K562 (cell line): ENCODE results near the gene NEU3. TPM values are rescaled to one million over a fixed set of nuclear protein-coding genes. Genes with fewer than 3 reads are reported as not detected.

ENCODE experiments used
- ADNP ChIP-seq: fragments of 200-800 bp; sonication (Bioruptor generic); IDR thresholded peaks from 2 replicates; pipeline ENCODE4 v1.6.1; 2016; ENCODE audit warnings: missing genetic modification characterization, missing compliant biosample characterization
- E2F3 ChIP-seq: fragments of 250-450 bp; sonication (Bioruptor Pico); IDR thresholded peaks from 2 replicates; pipeline ENCODE4 v1.4.0; 2020; ENCODE audit warnings: mild to moderate bottlenecking
- EGR1 ChIP-seq: fragments of 450-650 bp; conservative IDR thresholded peaks from 2 replicates; pipeline ENCODE4 v1.6.1; 2017; ENCODE audit warnings: mild to moderate bottlenecking
- EP400 ChIP-seq: fragments of 450-650 bp; IDR thresholded peaks from 2 replicates; pipeline ENCODE4 v1.6.1; 2017; ENCODE audit warnings: antibody characterized with exemption, mild to moderate bottlenecking, moderate library complexity
- ETV6 ChIP-seq, 3 experiments: fragments of 150-350 bp in 1 of 3; sonication (generic) in 1 of 3; formaldehyde crosslinking in 1 of 3; IDR thresholded peaks; 2 replicates each; pipeline versions ENCODE4 v1.6.1 to v1.8.0; 2014 to 2022; ENCODE audit warnings: borderline replicate concordance in 2 of 3, low read depth in 2 of 3, antibody characterized with exemption in 1 of 3, low read length in 1 of 3, mild to moderate bottlenecking in 1 of 3, missing genetic modification reagents in 1 of 3
- FOXJ3 ChIP-seq: sonication (generic); formaldehyde crosslinking; IDR thresholded peaks from 2 replicates; pipeline ENCODE4 v1.4.0; 2020; ENCODE audit warnings: mild to moderate bottlenecking, missing genetic modification reagents
- GTF2A2 ChIP-seq: IDR thresholded peaks from 2 replicates; pipeline ENCODE4 v1.6.1; 2016; ENCODE audit warnings: mild to moderate bottlenecking, missing genetic modification characterization, missing compliant biosample characterization
- HLTF ChIP-seq: fragments of 450-650 bp; IDR thresholded peaks from 2 replicates; pipeline ENCODE4 v1.6.1; 2016
- ILF3 ChIP-seq: fragments of 450-650 bp; IDR thresholded peaks from 2 replicates; pipeline ENCODE4 v1.6.1; 2018; ENCODE audit warnings: antibody characterized with exemption, mild to moderate bottlenecking, moderate library complexity, borderline replicate concordance
- ILK ChIP-seq: fragments of 450-650 bp; IDR thresholded peaks from 2 replicates; pipeline ENCODE4 v1.6.1; 2016; ENCODE audit warnings: missing genetic modification characterization, low read depth, mild to moderate bottlenecking, missing compliant biosample characterization, moderate library complexity, borderline replicate concordance
- MAX ChIP-seq: sonication (generic); formaldehyde crosslinking; IDR thresholded peaks from 2 replicates; pipeline ENCODE4 v1.9.0; 2022; ENCODE audit warnings: mild to moderate bottlenecking, missing genetic modification reagents
- MECOM ChIP-seq: fragments of 250-450 bp; sonication (Bioruptor Pico); IDR thresholded peaks from 2 replicates; pipeline ENCODE4 v1.8.0; 2022; ENCODE audit warnings: inconsistent platforms
- NELFE ChIP-seq: IDR thresholded peaks from 2 replicates; pipeline ENCODE4 v1.6.1; 2011; ENCODE audit warnings: mild to moderate bottlenecking; ENCODE audit not compliant: insufficient read depth, insufficient read length
- POLR2A ChIP-seq: fragments of 450-650 bp; conservative IDR thresholded peaks from 2 replicates; pipeline ENCODE4 v1.6.1; 2016
- RUNX1 ChIP-seq: sonication (generic); IDR thresholded peaks from 2 replicates; pipeline ENCODE4 v1.6.1; 2016; ENCODE audit warnings: antibody characterized with exemption, low read depth
- TAF15 ChIP-seq: fragments of 200-400 bp; formaldehyde crosslinking; IDR thresholded peaks from 2 replicates; pipeline ENCODE4 v1.6.1; 2017; ENCODE audit warnings: mild to moderate bottlenecking, low read depth, low read length, moderate library complexity
- ZNF174 ChIP-seq: fragments of 250-450 bp; sonication (Bioruptor Pico); IDR thresholded peaks from 2 replicates; pipeline ENCODE4 v1.4.0; 2020; ENCODE audit warnings: mild to moderate bottlenecking
- ZNF518B ChIP-seq: fragments of 250-450 bp; sonication (Bioruptor Pico); IDR thresholded peaks from 2 replicates; pipeline ENCODE4 v1.5.0; 2021; ENCODE audit warnings: mild to moderate bottlenecking, moderate library complexity
- polyA plus RNA-seq, 8 experiments: library from polyadenylated mRNA; depleted of rRNA in 4 of 8; stranded (reverse) in 5 of 8; unstranded in 3 of 8; fragments of >200 nt; fragmentation: Nextera tagmentation in 2 of 8; fragmentation: Illumina TruSeq in 1 of 8; extraction: Ambion mirVana in 2 of 8; extraction: Trizol in 1 of 8; gene quantifications; 2 replicates each; pipeline versions ENCODE4 v1.2.1 to v1.2.3, GENCODE V29; 2011 to 2014; ENCODE audit warnings: inconsistent platforms in 1 of 8, missing spikeins in 1 of 8
- total RNA-seq, 7 experiments: library from RNA; depleted of rRNA in 6 of 7; stranded (reverse); fragments of >200 nt in 6 of 7; fragmentation: Illumina TruSeq in 2 of 7; extraction: Trizol in 2 of 7; gene quantifications; 2 replicates each; pipeline versions ENCODE4 v1.2.1 to v1.2.3, GENCODE V29; 2011 to 2021; ENCODE audit warnings: low replicate concordance in 1 of 7
- TF ChIP-seq, protein P1 (sequence below): sonication (generic); formaldehyde crosslinking; IDR thresholded peaks from 2 replicates; pipeline ENCODE4 v1.5.0; 2020; ENCODE audit warnings: missing genetic modification reagents
- TF ChIP-seq, protein P2 (sequence below): fragments of 450-650 bp; IDR thresholded peaks from 2 replicates; pipeline ENCODE4 v1.6.1; 2014; ENCODE audit warnings: low read depth, mild to moderate bottlenecking, moderate library complexity, borderline replicate concordance
- TF ChIP-seq, protein P3 (sequence below): fragments of 450-650 bp; IDR thresholded peaks from 2 replicates; pipeline ENCODE4 v1.6.1; 2016; ENCODE audit warnings: mild to moderate bottlenecking

NEU3 gene
- total and polyA plus RNA-seq, 9 of the 15 experiments (the other 6 are each of a cell fraction or from before 2014, with no cell fraction given) = 6.2 to 41.3 (median 31.1) TPM

GRCh38 chr11:75031224-75031753 lies 42.6 kb downstream of the NEU3 start (continued):
- TF ChIP-seq EP400 (peak; percentile 86), MAX (CRISPR knock-in tag) (peak; percentile 87), NELFE (no peak), ADNP (tag) (peak; percentile 84), ZNF518B (CRISPR knock-in tag) (no peak), POLR2A (peak; percentile 40; the same call in 1 of the 2 replicates), MECOM (peak; percentile 98), RUNX1 (no peak), TAF15 (no peak), ILK (tag) (no peak), HLTF (peak; percentile 92), GTF2A2 (tag) (no peak), FOXJ3 (CRISPR knock-in tag) (no peak), EGR1 (peak; percentile 52; the same call in 1 of the 2 replicates), ILF3 (no peak), ETV6 (IDR thresholded peaks at IDR 0.05; ENCODE audit: borderline replicate concordance in 1 of 2, low read depth in 2 of 2, low read length in 1 of 2) (0 out of 4 replicates have a peak, but pooled peaks of 1 of the 2 experiments have one; percentile 47), ETV6 (CRISPR knock-in tag; IDR thresholded peaks at IDR 0.05; ENCODE audit: borderline replicate concordance) (no peak), ZNF174 (no peak), E2F3 (CRISPR knock-in tag) (no peak)
- TF ChIP-seq, protein P1, sequence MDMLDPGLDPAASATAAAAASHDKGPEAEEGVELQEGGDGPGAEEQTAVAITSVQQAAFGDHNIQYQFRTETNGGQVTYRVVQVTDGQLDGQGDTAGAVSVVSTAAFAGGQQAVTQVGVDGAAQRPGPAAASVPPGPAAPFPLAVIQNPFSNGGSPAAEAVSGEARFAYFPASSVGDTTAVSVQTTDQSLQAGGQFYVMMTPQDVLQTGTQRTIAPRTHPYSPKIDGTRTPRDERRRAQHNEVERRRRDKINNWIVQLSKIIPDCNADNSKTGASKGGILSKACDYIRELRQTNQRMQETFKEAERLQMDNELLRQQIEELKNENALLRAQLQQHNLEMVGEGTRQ (CRISPR knock-in tag) = peak; percentile 71
- TF ChIP-seq, protein P2, sequence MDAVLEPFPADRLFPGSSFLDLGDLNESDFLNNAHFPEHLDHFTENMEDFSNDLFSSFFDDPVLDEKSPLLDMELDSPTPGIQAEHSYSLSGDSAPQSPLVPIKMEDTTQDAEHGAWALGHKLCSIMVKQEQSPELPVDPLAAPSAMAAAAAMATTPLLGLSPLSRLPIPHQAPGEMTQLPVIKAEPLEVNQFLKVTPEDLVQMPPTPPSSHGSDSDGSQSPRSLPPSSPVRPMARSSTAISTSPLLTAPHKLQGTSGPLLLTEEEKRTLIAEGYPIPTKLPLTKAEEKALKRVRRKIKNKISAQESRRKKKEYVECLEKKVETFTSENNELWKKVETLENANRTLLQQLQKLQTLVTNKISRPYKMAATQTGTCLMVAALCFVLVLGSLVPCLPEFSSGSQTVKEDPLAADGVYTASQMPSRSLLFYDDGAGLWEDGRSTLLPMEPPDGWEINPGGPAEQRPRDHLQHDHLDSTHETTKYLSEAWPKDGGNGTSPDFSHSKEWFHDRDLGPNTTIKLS = peak; percentile 47; the same call in 1 of the 2 replicates
- TF ChIP-seq, protein P3, sequence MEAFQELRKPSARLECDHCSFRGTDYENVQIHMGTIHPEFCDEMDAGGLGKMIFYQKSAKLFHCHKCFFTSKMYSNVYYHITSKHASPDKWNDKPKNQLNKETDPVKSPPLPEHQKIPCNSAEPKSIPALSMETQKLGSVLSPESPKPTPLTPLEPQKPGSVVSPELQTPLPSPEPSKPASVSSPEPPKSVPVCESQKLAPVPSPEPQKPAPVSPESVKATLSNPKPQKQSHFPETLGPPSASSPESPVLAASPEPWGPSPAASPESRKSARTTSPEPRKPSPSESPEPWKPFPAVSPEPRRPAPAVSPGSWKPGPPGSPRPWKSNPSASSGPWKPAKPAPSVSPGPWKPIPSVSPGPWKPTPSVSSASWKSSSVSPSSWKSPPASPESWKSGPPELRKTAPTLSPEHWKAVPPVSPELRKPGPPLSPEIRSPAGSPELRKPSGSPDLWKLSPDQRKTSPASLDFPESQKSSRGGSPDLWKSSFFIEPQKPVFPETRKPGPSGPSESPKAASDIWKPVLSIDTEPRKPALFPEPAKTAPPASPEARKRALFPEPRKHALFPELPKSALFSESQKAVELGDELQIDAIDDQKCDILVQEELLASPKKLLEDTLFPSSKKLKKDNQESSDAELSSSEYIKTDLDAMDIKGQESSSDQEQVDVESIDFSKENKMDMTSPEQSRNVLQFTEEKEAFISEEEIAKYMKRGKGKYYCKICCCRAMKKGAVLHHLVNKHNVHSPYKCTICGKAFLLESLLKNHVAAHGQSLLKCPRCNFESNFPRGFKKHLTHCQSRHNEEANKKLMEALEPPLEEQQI = peak; percentile 93
